AG09319 (cell line): ENCODE data around the gene CAND2.
A peak's percentile ranks its signal among the peaks of the same experiment; 100 is the strongest.

ENCODE experiments used
- DNase-seq: peaks from one replicate; pipeline ENCODE4 v3.0.0-alpha.2; 2010; ENCODE audit warnings: low read depth; ENCODE audit errors: extremely low read depth
- CTCF ChIP-seq: IDR thresholded peaks from 2 replicates; pipeline ENCODE4 v1.5.1; 2011; ENCODE audit warnings: low read depth, mild to moderate bottlenecking, inconsistent platforms, low read length, moderate library complexity

CAND2 gene

GRCh38 chr3:12866836-12867235, 70.4 kb downstream of the CAND2 start:
- no peak for TF ChIP-seq CTCF
- no peak for DNase-seq

- peak; percentile 94 for TF ChIP-seq CTCF
- peak; percentile 43 for DNase-seq
Observed at GRCh38 chr3:12868039-12869034, 71.9 kb downstream of the CAND2 start.

GRCh38 chr3:12869035-12869621, 72.6 kb downstream of the CAND2 start:
- no peak for DNase-seq
- no peak for TF ChIP-seq CTCF

GRCh38 chr3:12870942-12871341, 74.5 kb downstream of the CAND2 start:
- DNase-seq = no peak

GRCh38 chr3:12871404-12871983, 75.0 kb downstream of the CAND2 start:
- DNase-seq = no peak
- no peak for TF ChIP-seq CTCF

More at GRCh38 chr3:12870942-12871341, 74.5 kb downstream of the CAND2 start:
- TF ChIP-seq CTCF = no peak

GRCh38 chr3:12875857-12876836, 79.7 kb downstream of the CAND2 start:
- TF ChIP-seq CTCF = peak; percentile 16; the same call in 1 of the 2 replicates
- no peak for DNase-seq
